RKO (cell line): ENCODE measurements around the gene C5orf15.

Source experiments
- DNase-seq: peaks from one replicate; pipeline ENCODE4 v3.0.0-alpha.2; 2016; ENCODE audit warnings: low spot score

C5orf15 gene

GRCh38 chr5:133968204-133968980 lies at the start of gene C5orf15:
Gene C5orf15, minus strand, starts transcription at chr5:133968625. Its CDS starts 41 bp downstream, at chr5:133968584.
- DNase-seq, result peak; percentile 97

- no peak for DNase-seq
Observed at GRCh38 chr5:134008266-134008749, 39.9 kb upstream of the C5orf15 start.

GRCh38 chr5:134007581-134008265 lies 39.3 kb upstream of the C5orf15 start:
- DNase-seq, result peak; percentile 23

GRCh38 chr5:134006115-134006514 lies 37.7 kb upstream of the C5orf15 start:
- DNase-seq, result no peak

- peak; percentile 57 for DNase-seq
Observed at GRCh38 chr5:134005417-134006061, 37.1 kb upstream of the C5orf15 start.

GRCh38 chr5:134004626-134005416 lies 36.4 kb upstream of the C5orf15 start, which contains the start of gene VDAC1:
Gene VDAC1, minus strand, starts transcription at chr5:134004975. Its CDS starts 11,963 bp downstream, at chr5:133993012.
- peak; percentile 73 for DNase-seq

- DNase-seq, result peak; percentile 68
Observed at GRCh38 chr5:134003817-134004625, 35.6 kb upstream of the C5orf15 start.

GRCh38 chr5:134003064-134003816 lies 34.8 kb upstream of the C5orf15 start:
- peak; percentile 26 for DNase-seq

GRCh38 chr5:134001938-134002731 lies 33.7 kb upstream of the C5orf15 start:
- no peak for DNase-seq

GRCh38 chr5:134000696-134001453 lies 32.5 kb upstream of the C5orf15 start:
- DNase-seq, result no peak

GRCh38 chr5:134000091-134000511 lies 31.7 kb upstream of the C5orf15 start:
- no peak for DNase-seq

- DNase-seq, result no peak
Observed at GRCh38 chr5:133998807-133999206, 30.4 kb upstream of the C5orf15 start.

GRCh38 chr5:133998042-133998441 lies 29.6 kb upstream of the C5orf15 start:
- DNase-seq, result no peak

GRCh38 chr5:133996683-133997252 lies 28.3 kb upstream of the C5orf15 start:
- no peak for DNase-seq

- no peak for DNase-seq
Observed at GRCh38 chr5:133995883-133996563, 27.6 kb upstream of the C5orf15 start.

GRCh38 chr5:133995341-133995740 lies 26.9 kb upstream of the C5orf15 start:
- DNase-seq, result no peak

GRCh38 chr5:133994990-133995333 lies 26.5 kb upstream of the C5orf15 start:
- no peak for DNase-seq
